Astrocyte of the hippocampus (primary cell): ENCODE results near the gene NIPSNAP3A.

Experiments
- DNase-seq: peaks from one replicate; pipeline ENCODE4 v3.0.0; 2011; ENCODE audit warnings: low read depth, low spot score

The NIPSNAP3A gene

GRCh38 chr9:104808035-104808614 lies 60.6 kb downstream of the NIPSNAP3A start:
- peak; percentile 58 for DNase-seq
